GM12878 (cell line): ENCODE results near the gene CREB3.

Source experiments
- BCLAF1 ChIP-seq: fragments of 450-650 bp; IDR thresholded peaks from 2 replicates; pipeline ENCODE4 v1.6.1; 2017; ENCODE audit warnings: antibody characterized with exemption, mild to moderate bottlenecking, moderate library complexity
- CREM ChIP-seq: IDR thresholded peaks from 2 replicates; pipeline ENCODE4 v1.6.1; 2014; ENCODE audit warnings: antibody characterized with exemption, low read depth
- CTCF ChIP-seq, 3 experiments: IDR thresholded peaks in 2 of 3; conservative IDR thresholded peaks in 1 of 3; 2 replicates each; pipeline ENCODE4 v1.5.1; 2011; ENCODE audit warnings: low read depth in 3 of 3, low read length in 3 of 3, mild to moderate bottlenecking in 3 of 3, control low read depth in 2 of 3, moderate library complexity in 2 of 3, inconsistent platforms in 1 of 3, mixed read lengths in 1 of 3; ENCODE audit not compliant: control insufficient read depth in 2 of 3, insufficient read depth in 1 of 3; ENCODE audit errors: extremely low read depth in 1 of 3
- EP300 ChIP-seq, 2 experiments: fragments of 150-350 bp in 1 of 2; IDR thresholded peaks; 2 replicates each; pipeline ENCODE4 v1.6.1; 2011 to 2012; ENCODE audit warnings: low read depth in 2 of 2, low read length in 2 of 2, borderline replicate concordance in 1 of 2, improper control_type of control experiment in 1 of 2, inconsistent platforms in 1 of 2; ENCODE audit not compliant: control insufficient read depth in 1 of 2
- FOXM1 ChIP-seq: IDR thresholded peaks from 2 replicates; pipeline ENCODE4 v1.6.1; 2012; ENCODE audit warnings: low read depth, mild to moderate bottlenecking, inconsistent platforms, low read length, moderate library complexity
- KAT2A ChIP-seq: conservative IDR thresholded peaks from 2 replicates; pipeline ENCODE4 v1.6.1; 2011; ENCODE audit warnings: low read depth, low read length; ENCODE audit not compliant: control insufficient read depth
- MEF2B ChIP-seq: fragments of 450-650 bp; IDR thresholded peaks from 2 replicates; pipeline ENCODE4 v1.6.1; 2018; ENCODE audit warnings: mild to moderate bottlenecking, moderate library complexity; ENCODE audit not compliant: partially characterized antibody, poor library complexity, severe bottlenecking
- MXI1 ChIP-seq: fragments of 150-350 bp; IDR thresholded peaks from 2 replicates; pipeline ENCODE4 v1.6.1; 2011; ENCODE audit warnings: low read depth, mild to moderate bottlenecking, inconsistent platforms, low read length, improper control_type of control experiment
- POLR2A ChIP-seq: IDR thresholded peaks from 2 replicates; pipeline ENCODE4 v1.6.1; 2011; ENCODE audit warnings: low read depth, mild to moderate bottlenecking, low read length
- ZBTB33 ChIP-seq: fragments of 450-650 bp; IDR thresholded peaks from 2 replicates; pipeline ENCODE4 v1.6.1; 2017; ENCODE audit warnings: mild to moderate bottlenecking

- TF ChIP-seq EP300 (IDR thresholded peaks at IDR 0.05; ENCODE audit: borderline replicate concordance in 1 of 2, control insufficient read depth in 1 of 2, low read depth in 2 of 2, low read length in 2 of 2) (no peak), ZBTB33 (no peak), CTCF (IDR thresholded peaks at IDR 0.05 in 2 of 3, conservative IDR thresholded peaks at IDR 0.05 in 1 of 3; ENCODE audit: control insufficient read depth in 2 of 3, extremely low read depth in 1 of 3, insufficient read depth in 1 of 3, low read depth in 3 of 3, low read length in 3 of 3) (no peak), KAT2A (no peak), CREM (no peak), FOXM1 (no peak), MEF2B (no peak), BCLAF1 (no peak), POLR2A (no peak), MXI1 (no peak)
Measured at GRCh38 chr9:35734096-35734495, 1.6 kb downstream of the CREB3 start.
